Prostate gland (tissue), 2 donors: ENCODE measurements around the gene TEX2. TPM values are rescaled to one million over a fixed set of nuclear protein-coding genes. Genes with fewer than 3 reads are reported as not detected.

Experiments
- DNase-seq: peaks from one replicate; pipeline ENCODE4 v3.0.0-alpha.2; 2019; ENCODE audit warnings: low spot score
- H3K27ac ChIP-seq, 2 donors: fragments of 200-600 bp; sonication (generic); 2 replicates each; pipeline ENCODE4 v1.5.1; 2017 to 2019
- H3K27me3 ChIP-seq: fragments of 200-600 bp; sonication (generic); replicated peaks from 2 replicates; pipeline ENCODE4 v1.5.1; 2019; ENCODE audit not compliant: insufficient read depth
- H3K36me3 ChIP-seq, 2 donors: fragments of 200-600 bp; sonication (generic); 1 replicate in 1 of 2; 2 replicates in 1 of 2; pipeline versions ENCODE4 v1.5.1 to v1.8.1; 2017 to 2019
- H3K4me1 ChIP-seq: fragments of 200-600 bp; sonication (generic); replicated peaks from 2 replicates; pipeline ENCODE4 v1.5.1; 2019
- H3K4me3 ChIP-seq, 2 donors: fragments of 200-600 bp; sonication (generic); 2 replicates each; pipeline ENCODE4 v1.5.1; 2017 to 2019
- H3K9me3 ChIP-seq: fragments of 200-600 bp; sonication (generic); 2 replicates; pipeline ENCODE4 v1.5.1; 2017
- POLR2A ChIP-seq: fragments of 450-650 bp; IDR thresholded peaks from one replicate; pipeline ENCODE4 v1.6.1; 2016; ENCODE audit warnings: antibody characterized with exemption, mild to moderate bottlenecking
- POLR2AphosphoS5 ChIP-seq: sonication (generic); formaldehyde crosslinking; IDR thresholded peaks from one replicate; pipeline ENCODE4 v1.6.1; 2017; ENCODE audit warnings: antibody characterized with exemption
- WGBS: methylation state at CpG from one replicate; pipeline ENCODE4 v1.1.5; 2018; 5-methylcytosine and 5-hydroxymethylcytosine counted together
- intact Hi-C: fragments of 100-400 bp; cut with DNase I; formaldehyde crosslinking; loops from one replicate; pipeline ENCODE4 v1.14.2; 2022
- total RNA-seq, 2 donors: library from RNA; depleted of rRNA; stranded (reverse); fragments of >200 nt; gene quantifications; one replicate each; pipeline ENCODE4 v1.1.0, GENCODE V29; 2016
- TF ChIP-seq, protein P1 (sequence below), 4 experiments: fragments of 200-600 bp in 2 of 4; fragments of 450-650 bp in 2 of 4; sonication (generic) in 2 of 4; IDR thresholded peaks; 1 replicate in 3 of 4; 2 replicates in 1 of 4; pipeline ENCODE4 v1.5.1; 2016 to 2019; ENCODE audit warnings: antibody characterized with exemption in 4 of 4, mild to moderate bottlenecking in 2 of 4, moderate library complexity in 2 of 4

Gene TEX2
- total RNA-seq, 2 donors from 2014 or later: 31.3 to 43.8 TPM

DNA sequence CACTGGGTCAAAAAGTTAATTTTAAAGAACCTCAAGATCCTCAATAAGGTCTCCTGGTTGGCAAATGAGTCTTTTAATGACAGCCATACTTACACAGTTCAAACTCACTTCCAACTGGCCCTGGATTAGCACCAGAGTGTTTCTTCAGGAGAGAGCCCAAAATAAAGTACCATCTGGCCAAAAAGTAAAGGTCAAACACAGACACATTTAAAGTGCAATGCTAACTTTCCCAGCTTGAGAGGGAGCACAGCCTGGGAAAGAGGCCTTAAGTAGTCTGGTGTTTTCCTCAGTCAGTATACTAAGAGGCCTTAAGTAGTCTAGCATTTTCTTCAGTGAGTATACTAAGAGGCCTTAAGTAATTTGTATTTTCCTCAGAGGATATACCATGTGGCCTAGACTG lies 86.5 kb downstream of the TEX2 start:
- no peak overlapping the region for H3K4me3 ChIP-seq
- no peaks in the 10 kb centered on the region for H3K4me1 ChIP-seq
- no peaks in the 10 kb centered on the region for H3K9me3 ChIP-seq
- TF ChIP-seq POLR2A: no peak
- TF ChIP-seq, protein P1, sequence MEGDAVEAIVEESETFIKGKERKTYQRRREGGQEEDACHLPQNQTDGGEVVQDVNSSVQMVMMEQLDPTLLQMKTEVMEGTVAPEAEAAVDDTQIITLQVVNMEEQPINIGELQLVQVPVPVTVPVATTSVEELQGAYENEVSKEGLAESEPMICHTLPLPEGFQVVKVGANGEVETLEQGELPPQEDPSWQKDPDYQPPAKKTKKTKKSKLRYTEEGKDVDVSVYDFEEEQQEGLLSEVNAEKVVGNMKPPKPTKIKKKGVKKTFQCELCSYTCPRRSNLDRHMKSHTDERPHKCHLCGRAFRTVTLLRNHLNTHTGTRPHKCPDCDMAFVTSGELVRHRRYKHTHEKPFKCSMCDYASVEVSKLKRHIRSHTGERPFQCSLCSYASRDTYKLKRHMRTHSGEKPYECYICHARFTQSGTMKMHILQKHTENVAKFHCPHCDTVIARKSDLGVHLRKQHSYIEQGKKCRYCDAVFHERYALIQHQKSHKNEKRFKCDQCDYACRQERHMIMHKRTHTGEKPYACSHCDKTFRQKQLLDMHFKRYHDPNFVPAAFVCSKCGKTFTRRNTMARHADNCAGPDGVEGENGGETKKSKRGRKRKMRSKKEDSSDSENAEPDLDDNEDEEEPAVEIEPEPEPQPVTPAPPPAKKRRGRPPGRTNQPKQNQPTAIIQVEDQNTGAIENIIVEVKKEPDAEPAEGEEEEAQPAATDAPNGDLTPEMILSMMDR (IDR thresholded peaks at IDR 0.05): no peak
- TF ChIP-seq POLR2AphosphoS5: no peak
- no peak overlapping the region for H3K27ac ChIP-seq
- intact Hi-C loops: no loop called here
- no peak for DNase-seq
- H3K36me3 ChIP-seq: no peaks in the 10 kb centered on the region
- no peaks in the 10 kb centered on the region for H3K27me3 ChIP-seq

DNA sequence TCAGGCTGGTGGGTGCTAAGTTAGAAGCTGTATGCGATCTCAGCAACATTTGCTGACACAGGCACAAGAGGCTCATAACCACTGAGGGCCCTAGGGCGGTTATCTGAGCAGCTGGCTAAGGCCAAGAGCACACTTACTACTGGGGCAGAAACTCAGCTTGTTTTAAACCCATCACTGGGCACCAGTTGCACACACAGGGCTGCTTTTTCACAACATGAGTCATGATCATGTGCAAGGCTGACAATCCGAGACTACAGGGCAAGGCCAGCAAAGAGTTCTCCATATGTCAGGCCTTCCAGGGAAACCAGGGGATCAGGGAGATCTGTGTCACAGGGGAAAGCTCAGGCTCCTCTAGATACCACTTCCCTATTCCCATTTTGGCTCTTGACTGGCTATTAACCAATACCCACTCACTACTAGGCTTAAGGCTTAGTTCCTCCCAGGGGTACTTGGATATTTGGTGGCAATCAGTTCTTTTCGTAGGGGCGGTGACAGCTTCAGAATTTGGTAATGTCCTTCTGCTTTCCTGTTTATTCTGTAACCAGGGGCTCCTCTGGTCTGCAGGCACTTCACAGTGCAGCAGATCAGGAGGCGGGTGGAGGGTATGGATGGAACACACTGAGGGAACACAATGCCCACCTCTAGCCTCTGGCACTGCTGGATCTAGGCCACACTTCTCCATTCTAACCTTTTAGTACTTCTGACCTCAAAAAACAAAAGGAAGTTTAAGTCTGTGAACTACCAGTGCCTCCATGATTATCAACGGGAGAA lies 88.2 kb downstream of the TEX2 start:
- no peak for DNase-seq
- intact Hi-C loops: no loop called here
- WGBS: 87% methylated on average over 7 of the region's 7 CpGs
- no peaks in the 10 kb centered on the region for H3K9me3 ChIP-seq
- H3K27me3 ChIP-seq: no peaks in the 10 kb centered on the region
- H3K4me1 ChIP-seq: no peaks in the 10 kb centered on the region
- H3K36me3 ChIP-seq: no peaks in the 10 kb centered on the region
- H3K4me3 ChIP-seq: no peak overlapping the region
- TF ChIP-seq, protein P1 (IDR thresholded peaks at IDR 0.05): no peak
- no peak for TF ChIP-seq POLR2A
- TF ChIP-seq POLR2AphosphoS5: no peak
- H3K27ac ChIP-seq: no peak overlapping the region

DNA sequence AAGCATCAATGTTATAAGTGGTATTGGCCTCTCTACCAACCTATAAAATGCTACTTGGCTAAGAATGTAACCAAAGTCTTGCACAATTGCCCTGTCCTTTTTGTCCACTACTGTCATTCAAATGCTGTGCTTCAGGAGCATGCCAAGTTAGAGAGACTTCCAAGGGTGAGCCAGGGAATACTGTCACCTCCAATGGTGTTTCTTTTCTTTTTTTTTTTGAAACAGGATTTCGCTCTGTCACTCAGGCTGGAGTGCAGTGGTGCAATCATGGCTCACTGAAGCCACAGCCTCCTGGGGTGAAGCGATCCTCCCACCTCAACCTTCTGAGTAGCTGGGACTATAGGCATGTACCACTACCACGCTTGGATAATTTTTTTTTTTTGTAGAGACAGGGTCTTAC lies 89.4 kb downstream of the TEX2 start:
- Histone ChIP-seq H3K27me3 (no peaks in the 10 kb centered on the region), H3K36me3 (no peaks in the 10 kb centered on the region), H3K4me3 (no peak overlapping the region), H3K9me3 (no peaks in the 10 kb centered on the region), H3K27ac (no peak overlapping the region), H3K4me1 (no peaks in the 10 kb centered on the region)
- WGBS: 94% methylated on average over 3 of the region's 3 CpGs
- TF ChIP-seq, protein P1 (IDR thresholded peaks at IDR 0.05): no peak
- no peak for TF ChIP-seq POLR2AphosphoS5
- no peak for TF ChIP-seq POLR2A
- intact Hi-C loops: no loop called here
- DNase-seq: no peak

DNA sequence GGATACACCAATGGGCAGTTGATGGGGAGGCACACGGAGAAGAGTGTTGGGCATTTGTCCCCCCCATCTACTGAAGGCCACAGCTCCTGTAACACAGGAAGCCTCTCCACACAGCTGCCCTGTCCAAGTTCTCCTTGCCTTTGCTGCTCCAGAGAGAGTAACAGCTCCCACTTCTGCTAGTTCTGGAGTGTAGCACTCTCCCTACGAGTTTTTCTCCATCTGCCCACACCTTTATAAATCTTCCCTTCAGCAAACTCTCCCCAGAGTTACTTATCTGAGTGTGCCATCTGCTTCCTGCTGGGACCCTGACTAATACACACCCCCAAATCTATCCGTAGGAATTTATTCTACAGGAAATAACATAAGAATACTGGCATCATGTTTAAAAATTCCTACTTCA lies 90.5 kb downstream of the TEX2 start:
- Histone ChIP-seq H3K9me3 (no peaks in the 10 kb centered on the region), H3K27me3 (no peaks in the 10 kb centered on the region), H3K36me3 (no peaks in the 10 kb centered on the region), H3K4me3 (no peak overlapping the region), H3K4me1 (no peaks in the 10 kb centered on the region), H3K27ac (no peak overlapping the region)
- WGBS: 76% methylated on average over 3 of the region's 3 CpGs
- DNase-seq: no peak
- TF ChIP-seq, protein P1 (IDR thresholded peaks at IDR 0.05): no peak
- TF ChIP-seq POLR2AphosphoS5: no peak
- TF ChIP-seq POLR2A: no peak
- intact Hi-C loops: no loop called here

DNA sequence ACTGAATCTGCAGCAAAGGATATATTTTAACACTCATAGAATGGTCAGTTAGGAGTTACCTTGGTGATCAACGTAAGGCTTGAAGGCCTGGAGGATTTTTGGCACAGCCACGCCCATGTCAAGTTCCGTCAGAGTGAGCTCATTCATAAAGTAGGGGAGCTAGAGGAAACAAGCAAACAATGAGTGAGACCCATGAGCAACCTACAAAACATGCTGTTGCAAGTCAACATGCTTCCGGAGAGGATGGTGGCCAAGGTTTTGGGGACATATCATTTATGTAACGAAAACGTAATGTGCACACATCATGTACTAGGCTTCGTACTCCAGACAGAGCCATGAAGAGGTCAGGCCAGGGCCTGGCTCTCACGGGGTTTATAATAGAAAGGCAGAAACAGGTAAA lies 92.0 kb downstream of the TEX2 start:
- WGBS: 80% methylated on average over 8 of the region's 8 CpGs
- no peaks in the 10 kb centered on the region for H3K9me3 ChIP-seq
- H3K4me1 ChIP-seq: no peaks in the 10 kb centered on the region
- no peaks in the 10 kb centered on the region for H3K27me3 ChIP-seq
- intact Hi-C loops: no loop called here
- H3K36me3 ChIP-seq: no peaks in the 10 kb centered on the region
- DNase-seq: no peak
- H3K27ac ChIP-seq: no peak overlapping the region
- TF ChIP-seq, protein P1 (IDR thresholded peaks at IDR 0.05): no peak
- TF ChIP-seq POLR2A (no peak), POLR2AphosphoS5 (no peak)
- H3K4me3 ChIP-seq: no peak overlapping the region
